H1 (cell line): ENCODE measurements around the gene SCNN1G. TPM values are rescaled to one million over a fixed set of nuclear protein-coding genes. Genes with fewer than 3 reads are reported as not detected.

ENCODE experiments used
- SIX5 ChIP-seq: IDR thresholded peaks from 2 replicates; pipeline ENCODE4 v1.6.1; 2011; ENCODE audit warnings: mild to moderate bottlenecking, low read depth, low read length
- polyA plus RNA-seq, 7 experiments: library from polyadenylated mRNA; depleted of rRNA in 3 of 7; stranded (reverse) in 5 of 7; unstranded in 2 of 7; fragments of >200 nt in 5 of 7; fragments of 200-250 nt in 2 of 7; gene quantifications; 1 replicate in 5 of 7; 2 replicates in 1 of 7; 4 replicates in 1 of 7; pipeline versions ENCODE4 v1.2.1 to v1.2.3, GENCODE V29; 2011 to 2013; ENCODE audit warnings: missing spikeins in 2 of 7, mixed read lengths in 2 of 7
- total RNA-seq: library from RNA; stranded (reverse); fragmentation: NEBNext Ultra II Directional; extraction: Animal tissue kit (Norgen Biotek cat#: 25700); gene quantifications from 2 replicates; pipeline ENCODE4 v1.2.1, GENCODE V29; 2021

SCNN1G gene
- total and polyA plus RNA-seq, 2 of the 8 experiments (the other 6 are each of a cell fraction or from before 2014, with no cell fraction given), result 0.73 to 1.1 TPM

DNA sequence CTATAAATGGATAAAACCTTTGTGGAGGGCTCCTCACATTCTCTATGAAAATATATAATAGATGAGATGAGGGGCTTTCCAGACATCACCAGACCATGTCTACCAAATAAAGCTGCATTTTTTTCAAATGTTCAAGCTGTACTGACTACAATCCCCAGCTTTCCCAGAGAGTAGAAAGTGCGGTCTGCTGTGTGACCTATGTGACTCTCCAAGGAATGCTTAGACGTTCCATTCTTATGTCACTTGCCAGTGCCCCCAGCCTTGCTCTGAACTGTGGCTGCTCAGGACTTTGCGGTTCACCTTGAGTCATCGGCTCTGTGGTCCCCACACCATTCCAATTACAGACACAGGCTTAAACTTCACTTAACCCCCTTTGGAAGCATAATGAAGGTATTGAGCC is 71.8 kb downstream of the SCNN1G start (continued):
- no peak for TF ChIP-seq SIX5
